HG03469 (cell line): ENCODE data around the gene CDH26.

Source experiments
- ATAC-seq: cut with Tn5 transposase; IDR thresholded peaks from one replicate; pipeline ENCODE4 v1.9.1; 2021; ENCODE audit warnings: mild to moderate bottlenecking, moderate library complexity, moderate number of reproducible peaks; ENCODE audit not compliant: unreplicated experiment

CDH26 gene

GRCh38 chr20:60057866-60058807 lies 99.9 kb downstream of the CDH26 start:
- ATAC-seq: no peak

GRCh38 chr20:60058879-60059278 lies 100.7 kb downstream of the CDH26 start:
- ATAC-seq: no peak

GRCh38 chr20:60060006-60060557 lies 101.9 kb downstream of the CDH26 start:
- ATAC-seq: no peak

GRCh38 chr20:60060593-60060992 lies 102.4 kb downstream of the CDH26 start:
- ATAC-seq: no peak

- ATAC-seq: no peak
Observed at GRCh38 chr20:60062431-60063047, 104.3 kb downstream of the CDH26 start.

GRCh38 chr20:60063048-60063451 lies 104.8 kb downstream of the CDH26 start:
- no peak for ATAC-seq

- no peak for ATAC-seq
Observed at GRCh38 chr20:60063739-60064380, 105.6 kb downstream of the CDH26 start.
